Left ventricle myocardium inferior (tissue), 1 donor: ENCODE data around the gene GET3. TPM values are rescaled to one million over a fixed set of nuclear protein-coding genes. Genes with fewer than 3 reads are reported as not detected.
A peak's percentile ranks its signal among the peaks of the same experiment; 100 is the strongest.

ENCODE experiments used
- DNase-seq: peaks from one replicate; pipeline ENCODE4 v3.0.0-alpha.2; 2020
- H3K27ac ChIP-seq: fragments of 200-600 bp; replicated peaks from 2 replicates; pipeline ENCODE4 v1.8.0; 2021
- H3K27me3 ChIP-seq: fragments of 200-600 bp; 2 replicates; pipeline ENCODE4 v1.8.0; 2021; ENCODE audit warnings: low read depth
- H3K36me3 ChIP-seq: fragments of 200-600 bp; 2 replicates; pipeline ENCODE4 v1.8.0; 2021
- H3K4me1 ChIP-seq: fragments of 200-600 bp; 2 replicates; pipeline ENCODE4 v1.8.0; 2021
- H3K4me3 ChIP-seq: fragments of 200-600 bp; 2 replicates; pipeline ENCODE4 v1.8.0; 2021; ENCODE audit warnings: mild to moderate bottlenecking, moderate library complexity
- H3K9me3 ChIP-seq: fragments of 200-600 bp; replicated peaks from 2 replicates; pipeline ENCODE4 v1.8.0; 2021
- intact Hi-C: fragments of 100-400 bp; cut with micrococcal nuclease; formaldehyde crosslinking; loops from one replicate; pipeline ENCODE4 v1.11.0; 2022
- long read RNA-seq: library from polyadenylated mRNA; unstranded; transcript quantifications from one replicate; pipeline ENCODE4 v2.0.0, GENCODE V29; 2021
- total RNA-seq: library from RNA; stranded (reverse); fragmentation: NEBNext Ultra II Directional; extraction: Animal tissue kit (Norgen Biotek cat#: 25700); gene quantifications from one replicate; pipeline ENCODE4 v1.2.1, GENCODE V29; 2021
- TF ChIP-seq, protein P1 (sequence below): fragments of 200-600 bp; IDR thresholded peaks from 2 replicates; pipeline ENCODE4 v1.8.0; 2021; ENCODE audit warnings: antibody characterized with exemption, mild to moderate bottlenecking, borderline replicate concordance
- donor health status: DM: no; HTN: yes; CAD: no; lungs with severe emphysema.

The GET3 gene
- 65.1 TPM for total RNA-seq
- long read RNA-seq, transcript ASNA1-201 (7 exons, 1,280 nt): major isoform, 71 of 76 reads
- long read RNA-seq, partial matches to known transcripts: 3 of 76 reads
- long read RNA-seq, other reads (novel, unspliced or antisense): 2 of 76 reads

DNA sequence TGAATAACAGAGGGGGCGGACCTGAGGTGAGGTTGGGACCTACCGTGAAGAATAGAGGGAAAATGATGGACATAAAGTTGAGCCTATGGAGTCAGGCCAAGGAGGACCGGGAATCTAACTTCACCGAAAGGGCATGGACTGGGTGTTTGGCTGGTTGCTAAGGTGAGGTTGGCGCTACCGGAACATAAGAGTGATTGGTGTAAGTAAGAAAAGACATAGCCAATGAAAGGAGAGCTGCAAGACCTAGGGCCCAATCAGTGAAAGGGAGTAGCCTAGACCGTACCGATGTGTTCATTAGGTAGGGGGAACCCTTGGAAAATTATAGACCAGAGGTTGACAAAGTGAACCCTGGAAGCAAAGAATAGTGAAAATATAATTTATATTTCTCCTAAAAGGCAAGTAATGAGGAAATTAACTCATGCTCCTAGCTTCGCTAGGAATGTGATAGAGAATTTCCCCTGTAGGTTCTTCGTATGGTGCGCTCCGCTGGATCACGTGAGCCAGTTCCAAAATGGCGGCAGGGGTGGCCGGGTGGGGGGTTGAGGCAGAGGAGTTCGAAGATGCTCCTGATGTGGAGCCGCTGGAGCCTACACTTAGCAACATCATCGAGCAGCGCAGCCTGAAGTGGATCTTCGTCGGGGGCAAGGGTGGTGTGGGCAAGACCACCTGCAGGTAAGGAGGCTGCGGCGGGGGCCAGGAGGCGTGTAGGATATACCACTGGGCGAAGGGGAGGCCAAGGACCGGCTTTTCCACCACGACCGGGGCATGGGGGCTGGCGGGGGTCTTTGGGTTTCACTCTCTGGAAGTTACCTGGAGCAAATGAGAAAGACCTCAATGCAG, at the start of gene GET3:
Gene GET3 (plus strand): TSS at position 503 of the 840 bp plus-strand sequence. CDS start 9 bp downstream, at position 512.
- H3K27me3 ChIP-seq: no peaks in the 10 kb centered on the region
- peak; percentile 85 for DNase-seq
- no peaks in the 10 kb centered on the region for H3K9me3 ChIP-seq
- TF ChIP-seq, protein P1, sequence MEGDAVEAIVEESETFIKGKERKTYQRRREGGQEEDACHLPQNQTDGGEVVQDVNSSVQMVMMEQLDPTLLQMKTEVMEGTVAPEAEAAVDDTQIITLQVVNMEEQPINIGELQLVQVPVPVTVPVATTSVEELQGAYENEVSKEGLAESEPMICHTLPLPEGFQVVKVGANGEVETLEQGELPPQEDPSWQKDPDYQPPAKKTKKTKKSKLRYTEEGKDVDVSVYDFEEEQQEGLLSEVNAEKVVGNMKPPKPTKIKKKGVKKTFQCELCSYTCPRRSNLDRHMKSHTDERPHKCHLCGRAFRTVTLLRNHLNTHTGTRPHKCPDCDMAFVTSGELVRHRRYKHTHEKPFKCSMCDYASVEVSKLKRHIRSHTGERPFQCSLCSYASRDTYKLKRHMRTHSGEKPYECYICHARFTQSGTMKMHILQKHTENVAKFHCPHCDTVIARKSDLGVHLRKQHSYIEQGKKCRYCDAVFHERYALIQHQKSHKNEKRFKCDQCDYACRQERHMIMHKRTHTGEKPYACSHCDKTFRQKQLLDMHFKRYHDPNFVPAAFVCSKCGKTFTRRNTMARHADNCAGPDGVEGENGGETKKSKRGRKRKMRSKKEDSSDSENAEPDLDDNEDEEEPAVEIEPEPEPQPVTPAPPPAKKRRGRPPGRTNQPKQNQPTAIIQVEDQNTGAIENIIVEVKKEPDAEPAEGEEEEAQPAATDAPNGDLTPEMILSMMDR: no peak
- H3K4me1 ChIP-seq: peaks cover 50% of the 10 kb centered on the region
- H3K27ac ChIP-seq: peak within 1 kb of the TSS; percentile 94
- intact Hi-C loops: no loop called here
- peak within 1 kb of the TSS; percentile 86 for H3K4me3 ChIP-seq
- peaks cover 43% of the 10 kb centered on the region for H3K36me3 ChIP-seq

DNA sequence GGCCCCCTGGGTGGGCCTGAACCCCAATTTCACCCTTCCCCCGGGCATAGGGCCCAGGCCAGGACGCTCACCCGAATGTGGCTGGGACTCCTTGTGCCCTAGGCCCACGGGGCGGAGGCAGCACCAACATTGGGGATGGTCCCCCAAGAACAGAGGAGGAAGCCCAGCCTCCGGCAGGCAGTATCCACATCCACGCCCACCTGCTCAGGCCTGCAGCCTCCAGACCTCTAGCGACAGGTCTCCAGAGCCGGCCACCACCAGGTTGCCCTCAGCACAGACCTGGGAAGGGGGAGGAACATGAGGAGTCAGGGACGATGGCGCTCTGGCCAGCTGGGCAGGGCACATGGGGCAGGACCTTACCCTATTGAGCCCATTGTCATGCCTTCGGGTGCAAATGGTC, 48.3 kb upstream of the GET3 start:
- no peaks in the 10 kb centered on the region for H3K4me1 ChIP-seq
- no peaks in the 10 kb centered on the region for H3K36me3 ChIP-seq
- TF ChIP-seq, protein P1: no peak
- H3K27ac ChIP-seq: no peak overlapping the region
- H3K4me3 ChIP-seq: no peak overlapping the region
- intact Hi-C loops: no loop called here
- DNase-seq: no peak
- no peaks in the 10 kb centered on the region for H3K27me3 ChIP-seq
- no peaks in the 10 kb centered on the region for H3K9me3 ChIP-seq

DNA sequence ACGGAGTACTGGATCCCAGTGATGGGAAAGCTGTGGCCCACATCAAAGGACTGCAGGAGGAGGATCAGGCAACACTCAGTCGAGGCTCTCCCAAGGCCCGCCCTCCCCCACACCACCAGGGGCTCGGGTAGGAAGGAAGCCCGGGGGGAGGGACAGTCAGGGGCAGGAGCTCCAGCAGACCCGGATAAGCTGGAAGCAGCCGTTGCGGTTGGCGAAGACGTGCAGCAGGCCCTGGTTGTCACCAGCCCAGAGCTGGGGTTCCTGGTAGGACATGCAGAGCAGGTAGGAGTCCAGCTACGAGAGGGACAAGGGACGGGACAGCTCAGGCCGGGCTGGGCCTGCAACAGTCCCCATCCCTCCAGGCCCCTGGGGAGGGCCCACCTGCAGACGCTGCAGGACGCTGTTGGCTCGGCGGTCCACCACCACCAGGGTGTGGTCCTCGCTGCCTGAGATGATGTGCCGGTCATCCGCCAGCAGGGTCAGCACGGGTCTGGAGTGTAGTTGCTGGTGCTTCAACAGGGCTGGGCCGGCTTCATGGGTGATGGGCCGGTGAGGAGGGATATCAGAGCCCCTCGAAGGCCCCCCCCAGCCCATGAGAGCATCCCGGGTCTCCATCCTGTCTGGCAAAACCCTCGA, 47.6 kb upstream of the GET3 start:
- H3K4me1 ChIP-seq: no peaks in the 10 kb centered on the region
- intact Hi-C loops: no loop called here
- no peaks in the 10 kb centered on the region for H3K36me3 ChIP-seq
- H3K4me3 ChIP-seq: no peak overlapping the region
- H3K27ac ChIP-seq: no peak overlapping the region
- no peak for DNase-seq
- TF ChIP-seq, protein P1: no peak
- no peaks in the 10 kb centered on the region for H3K27me3 ChIP-seq
- no peaks in the 10 kb centered on the region for H3K9me3 ChIP-seq

DNA sequence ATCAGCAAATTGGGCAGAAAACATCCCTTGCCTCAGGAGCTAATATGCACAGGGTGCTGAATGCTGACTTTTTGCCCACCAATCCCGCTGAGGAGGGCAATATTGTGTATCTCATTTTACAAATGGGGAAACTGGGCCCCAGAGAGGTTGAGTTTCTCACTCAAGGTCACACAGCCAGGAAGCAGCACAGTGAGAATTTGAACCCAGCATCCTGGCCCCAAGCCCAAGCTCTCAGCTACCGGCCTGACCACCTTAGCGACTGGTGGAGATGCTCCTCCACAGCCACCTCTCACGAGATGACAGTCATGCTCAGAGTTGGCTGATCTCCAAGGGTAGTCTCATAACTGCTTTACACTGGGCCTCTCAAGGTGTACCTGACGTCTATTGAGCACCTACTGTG, 44.3 kb upstream of the GET3 start:
- Histone ChIP-seq H3K27me3 (no peaks in the 10 kb centered on the region), H3K36me3 (peaks cover under 1% of the 10 kb centered on the region), H3K4me3 (no peak overlapping the region), H3K9me3 (no peaks in the 10 kb centered on the region), H3K4me1 (peaks cover 23% of the 10 kb centered on the region), H3K27ac (no peak overlapping the region)
- no peak for DNase-seq
- intact Hi-C loops: no loop called here
- TF ChIP-seq, protein P1: no peak

DNA sequence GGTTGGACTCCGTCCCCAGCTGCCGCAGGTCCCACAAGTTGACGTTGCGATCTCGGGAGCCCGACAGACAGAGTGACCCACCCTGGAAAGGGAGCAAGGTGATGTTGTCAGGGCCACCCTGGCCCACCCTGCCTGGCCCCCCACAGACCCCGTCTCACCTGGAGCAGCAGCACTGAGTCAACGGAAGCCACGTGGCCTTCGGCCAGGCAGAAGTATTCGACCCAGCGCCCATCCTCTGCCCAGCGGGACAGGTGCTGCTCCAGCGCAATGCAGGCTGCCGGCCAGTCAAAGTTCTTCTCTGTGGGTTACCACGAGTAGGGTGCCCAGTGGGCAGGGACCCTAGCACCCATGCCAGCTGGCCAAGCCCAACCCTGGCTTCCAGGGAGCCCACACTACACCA, 42.7 kb upstream of the GET3 start:
- DNase-seq: no peak
- H3K4me3 ChIP-seq: no peak overlapping the region
- no peak overlapping the region for H3K27ac ChIP-seq
- peaks cover 23% of the 10 kb centered on the region for H3K4me1 ChIP-seq
- H3K36me3 ChIP-seq: peaks cover 9% of the 10 kb centered on the region
- H3K9me3 ChIP-seq: no peaks in the 10 kb centered on the region
- TF ChIP-seq, protein P1: no peak
- intact Hi-C loops: no loop called here
- no peaks in the 10 kb centered on the region for H3K27me3 ChIP-seq
